ENCODE results near the gene TK2. TPM values are rescaled to one million over a fixed set of nuclear protein-coding genes. Genes with fewer than 3 reads are reported as not detected.
"Not testable (repeated sequence)": the region's sequence is repeated elsewhere in the genome, so short reads cannot be mapped to it uniquely, and the experiment has no call there.

Gene TK2
- total and polyA plus RNA-seq, 2 experiments from 2014 or later: 1.8 to 4.2 TPM

DNA sequence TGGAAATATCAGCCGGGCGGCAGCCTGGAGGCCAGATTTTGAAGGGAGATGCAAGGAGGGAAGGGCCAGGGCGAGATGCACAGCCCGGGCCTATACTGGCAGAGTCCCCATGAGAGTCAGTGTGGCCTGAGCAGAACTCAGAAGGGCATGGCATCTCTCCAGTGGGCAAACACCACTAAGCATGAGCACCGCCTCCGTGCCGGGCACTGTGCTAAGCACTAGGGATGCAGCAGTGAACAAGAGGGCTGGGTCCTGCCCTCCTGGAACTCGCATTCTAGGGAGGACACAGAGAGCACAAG, 33.5 kb downstream of the TK2 start (continued):
- TF ChIP-seq, protein P1, sequence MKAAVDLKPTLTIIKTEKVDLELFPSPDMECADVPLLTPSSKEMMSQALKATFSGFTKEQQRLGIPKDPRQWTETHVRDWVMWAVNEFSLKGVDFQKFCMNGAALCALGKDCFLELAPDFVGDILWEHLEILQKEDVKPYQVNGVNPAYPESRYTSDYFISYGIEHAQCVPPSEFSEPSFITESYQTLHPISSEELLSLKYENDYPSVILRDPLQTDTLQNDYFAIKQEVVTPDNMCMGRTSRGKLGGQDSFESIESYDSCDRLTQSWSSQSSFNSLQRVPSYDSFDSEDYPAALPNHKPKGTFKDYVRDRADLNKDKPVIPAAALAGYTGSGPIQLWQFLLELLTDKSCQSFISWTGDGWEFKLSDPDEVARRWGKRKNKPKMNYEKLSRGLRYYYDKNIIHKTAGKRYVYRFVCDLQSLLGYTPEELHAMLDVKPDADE (IDR thresholded peaks at IDR 0.05): no peak

DNA sequence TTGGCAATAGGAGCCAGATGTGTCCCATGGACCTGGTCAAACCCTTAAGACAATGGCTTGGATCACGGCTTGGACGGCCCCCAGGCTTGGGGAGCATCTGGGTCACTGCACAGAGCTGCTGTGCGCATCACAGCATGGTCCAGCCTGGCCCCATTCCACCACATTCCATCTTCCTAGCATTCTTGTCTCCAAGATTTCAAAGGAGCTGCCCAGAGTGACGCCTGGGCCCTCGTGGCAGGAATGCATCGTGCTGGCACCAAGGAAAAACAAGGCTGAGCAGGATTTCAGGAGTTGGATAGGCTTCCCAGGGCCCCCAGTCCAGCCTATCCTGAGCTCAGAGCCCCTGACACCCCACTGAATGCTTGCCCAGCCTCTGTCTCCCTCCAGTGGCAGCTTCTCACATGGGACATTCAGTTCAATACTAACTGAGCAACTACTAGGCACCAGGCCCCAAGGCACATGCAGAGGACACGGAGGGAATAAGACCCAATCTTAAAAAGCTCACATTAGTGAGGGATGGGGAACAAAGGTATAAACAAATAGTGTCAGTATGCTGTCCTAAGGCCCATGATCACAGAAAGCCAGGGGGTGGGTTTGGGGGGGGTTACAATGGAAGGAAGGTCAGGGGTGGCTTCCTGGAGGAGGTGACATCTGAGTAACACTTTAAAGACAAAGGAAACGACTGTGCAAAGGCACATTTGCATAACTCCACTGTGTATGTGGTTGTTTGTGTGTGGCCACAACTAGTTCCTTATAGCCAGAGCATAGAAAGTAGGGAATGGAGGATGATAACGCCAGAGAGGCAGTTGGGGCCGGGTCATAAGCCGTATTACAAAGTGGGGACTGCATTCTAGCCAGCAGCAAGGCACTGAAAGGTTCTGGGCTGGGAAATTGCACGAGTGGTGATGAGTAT, 34.1 kb downstream of the TK2 start:
- H3K4me3 Mint-ChIP-seq: no peak overlapping the region
- no peak overlapping the region for H2AFZ ChIP-seq
- H3K4me1 Mint-ChIP-seq: peaks cover 37% of the 10 kb centered on the region
- no peak overlapping the region for H3K27ac ChIP-seq (ENCODE audit: low read depth)
- H3K27me3 ChIP-seq (ENCODE audit: insufficient read depth): no peaks in the 10 kb centered on the region
- ATAC-seq (peak; percentile 26), DNase-seq (ENCODE audit: low spot score) (peak; percentile 67)
- H3F3A ChIP-seq (replicated peaks; ENCODE audit: low read depth): no peaks in the 10 kb centered on the region
- TF ChIP-seq, protein P2, sequence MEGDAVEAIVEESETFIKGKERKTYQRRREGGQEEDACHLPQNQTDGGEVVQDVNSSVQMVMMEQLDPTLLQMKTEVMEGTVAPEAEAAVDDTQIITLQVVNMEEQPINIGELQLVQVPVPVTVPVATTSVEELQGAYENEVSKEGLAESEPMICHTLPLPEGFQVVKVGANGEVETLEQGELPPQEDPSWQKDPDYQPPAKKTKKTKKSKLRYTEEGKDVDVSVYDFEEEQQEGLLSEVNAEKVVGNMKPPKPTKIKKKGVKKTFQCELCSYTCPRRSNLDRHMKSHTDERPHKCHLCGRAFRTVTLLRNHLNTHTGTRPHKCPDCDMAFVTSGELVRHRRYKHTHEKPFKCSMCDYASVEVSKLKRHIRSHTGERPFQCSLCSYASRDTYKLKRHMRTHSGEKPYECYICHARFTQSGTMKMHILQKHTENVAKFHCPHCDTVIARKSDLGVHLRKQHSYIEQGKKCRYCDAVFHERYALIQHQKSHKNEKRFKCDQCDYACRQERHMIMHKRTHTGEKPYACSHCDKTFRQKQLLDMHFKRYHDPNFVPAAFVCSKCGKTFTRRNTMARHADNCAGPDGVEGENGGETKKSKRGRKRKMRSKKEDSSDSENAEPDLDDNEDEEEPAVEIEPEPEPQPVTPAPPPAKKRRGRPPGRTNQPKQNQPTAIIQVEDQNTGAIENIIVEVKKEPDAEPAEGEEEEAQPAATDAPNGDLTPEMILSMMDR (conservative IDR thresholded peaks at IDR 0.05; ENCODE audit: low read depth in 2 of 2): peak; percentile 55 to 80
- TF ChIP-seq, protein P3, sequence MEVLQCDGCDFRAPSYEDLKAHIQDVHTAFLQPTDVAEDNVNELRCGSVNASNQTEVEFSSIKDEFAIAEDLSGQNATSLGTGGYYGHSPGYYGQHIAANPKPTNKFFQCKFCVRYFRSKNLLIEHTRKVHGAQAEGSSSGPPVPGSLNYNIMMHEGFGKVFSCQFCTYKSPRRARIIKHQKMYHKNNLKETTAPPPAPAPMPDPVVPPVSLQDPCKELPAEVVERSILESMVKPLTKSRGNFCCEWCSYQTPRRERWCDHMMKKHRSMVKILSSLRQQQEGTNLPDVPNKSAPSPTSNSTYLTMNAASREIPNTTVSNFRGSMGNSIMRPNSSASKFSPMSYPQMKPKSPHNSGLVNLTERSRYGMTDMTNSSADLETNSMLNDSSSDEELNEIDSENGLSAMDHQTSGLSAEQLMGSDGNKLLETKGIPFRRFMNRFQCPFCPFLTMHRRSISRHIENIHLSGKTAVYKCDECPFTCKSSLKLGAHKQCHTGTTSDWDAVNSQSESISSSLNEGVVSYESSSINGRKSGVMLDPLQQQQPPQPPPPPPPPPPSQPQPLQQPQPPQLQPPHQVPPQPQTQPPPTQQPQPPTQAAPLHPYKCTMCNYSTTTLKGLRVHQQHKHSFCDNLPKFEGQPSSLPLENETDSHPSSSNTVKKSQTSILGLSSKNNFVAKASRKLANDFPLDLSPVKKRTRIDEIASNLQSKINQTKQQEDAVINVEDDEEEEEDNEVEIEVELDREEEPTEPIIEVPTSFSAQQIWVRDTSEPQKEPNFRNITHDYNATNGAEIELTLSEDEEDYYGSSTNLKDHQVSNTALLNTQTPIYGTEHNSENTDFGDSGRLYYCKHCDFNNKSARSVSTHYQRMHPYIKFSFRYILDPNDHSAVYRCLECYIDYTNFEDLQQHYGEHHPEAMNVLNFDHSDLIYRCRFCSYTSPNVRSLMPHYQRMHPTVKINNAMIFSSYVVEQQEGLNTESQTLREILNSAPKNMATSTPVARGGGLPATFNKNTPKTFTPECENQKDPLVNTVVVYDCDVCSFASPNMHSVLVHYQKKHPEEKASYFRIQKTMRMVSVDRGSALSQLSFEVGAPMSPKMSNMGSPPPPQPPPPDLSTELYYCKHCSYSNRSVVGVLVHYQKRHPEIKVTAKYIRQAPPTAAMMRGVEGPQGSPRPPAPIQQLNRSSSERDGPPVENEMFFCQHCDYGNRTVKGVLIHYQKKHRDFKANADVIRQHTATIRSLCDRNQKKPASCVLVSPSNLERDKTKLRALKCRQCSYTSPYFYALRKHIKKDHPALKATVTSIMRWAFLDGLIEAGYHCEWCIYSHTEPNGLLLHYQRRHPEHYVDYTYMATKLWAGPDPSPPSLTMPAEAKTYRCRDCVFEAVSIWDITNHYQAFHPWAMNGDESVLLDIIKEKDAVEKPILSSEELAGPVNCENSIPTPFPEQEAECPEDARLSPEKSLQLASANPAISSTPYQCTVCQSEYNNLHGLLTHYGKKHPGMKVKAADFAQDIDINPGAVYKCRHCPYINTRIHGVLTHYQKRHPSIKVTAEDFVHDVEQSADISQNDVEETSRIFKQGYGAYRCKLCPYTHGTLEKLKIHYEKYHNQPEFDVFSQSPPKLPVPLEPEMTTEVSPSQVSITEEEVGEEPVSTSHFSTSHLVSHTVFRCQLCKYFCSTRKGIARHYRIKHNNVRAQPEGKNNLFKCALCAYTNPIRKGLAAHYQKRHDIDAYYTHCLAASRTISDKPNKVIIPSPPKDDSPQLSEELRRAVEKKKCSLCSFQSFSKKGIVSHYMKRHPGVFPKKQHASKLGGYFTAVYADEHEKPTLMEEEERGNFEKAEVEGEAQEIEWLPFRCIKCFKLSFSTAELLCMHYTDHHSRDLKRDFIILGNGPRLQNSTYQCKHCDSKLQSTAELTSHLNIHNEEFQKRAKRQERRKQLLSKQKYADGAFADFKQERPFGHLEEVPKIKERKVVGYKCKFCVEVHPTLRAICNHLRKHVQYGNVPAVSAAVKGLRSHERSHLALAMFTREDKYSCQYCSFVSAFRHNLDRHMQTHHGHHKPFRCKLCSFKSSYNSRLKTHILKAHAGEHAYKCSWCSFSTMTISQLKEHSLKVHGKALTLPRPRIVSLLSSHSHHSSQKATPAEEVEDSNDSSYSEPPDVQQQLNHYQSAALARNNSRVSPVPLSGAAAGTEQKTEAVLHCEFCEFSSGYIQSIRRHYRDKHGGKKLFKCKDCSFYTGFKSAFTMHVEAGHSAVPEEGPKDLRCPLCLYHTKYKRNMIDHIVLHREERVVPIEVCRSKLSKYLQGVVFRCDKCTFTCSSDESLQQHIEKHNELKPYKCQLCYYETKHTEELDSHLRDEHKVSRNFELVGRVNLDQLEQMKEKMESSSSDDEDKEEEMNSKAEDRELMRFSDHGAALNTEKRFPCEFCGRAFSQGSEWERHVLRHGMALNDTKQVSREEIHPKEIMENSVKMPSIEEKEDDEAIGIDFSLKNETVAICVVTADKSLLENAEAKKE (CRISPR knock-in tag; IDR thresholded peaks at IDR 0.05): no peak
- H3K4me1 ChIP-seq (ENCODE audit: insufficient read depth): peaks cover 14% of the 10 kb centered on the region
- H3K36me3 ChIP-seq (ENCODE audit: insufficient read depth): no peaks in the 10 kb centered on the region
- no peaks in the 10 kb centered on the region for H3K79me2 ChIP-seq (replicated peaks; ENCODE audit: insufficient read depth)
- peaks cover 23% of the 10 kb centered on the region for H3K36me3 Mint-ChIP-seq (ENCODE audit: low read depth)
- H3K4me3 ChIP-seq: no peak overlapping the region
- H3K9me2 ChIP-seq (ENCODE audit: insufficient read depth): no peaks in the 10 kb centered on the region
- H3K27ac Mint-ChIP-seq: peak overlapping the region; percentile 12; the same call in 1 of the 2 replicates
- no peaks in the 10 kb centered on the region for H4K20me1 ChIP-seq (replicated peaks; ENCODE audit: insufficient read depth)
- no peaks in the 10 kb centered on the region; the same call in 2 of the 3 replicates for H3K9me3 Mint-ChIP-seq
- no peak overlapping the region for H3K4me2 ChIP-seq
- peaks cover 7% of the 10 kb centered on the region for H3K27me3 Mint-ChIP-seq (ENCODE audit: insufficient read depth, low read depth, poor library complexity)

DNA sequence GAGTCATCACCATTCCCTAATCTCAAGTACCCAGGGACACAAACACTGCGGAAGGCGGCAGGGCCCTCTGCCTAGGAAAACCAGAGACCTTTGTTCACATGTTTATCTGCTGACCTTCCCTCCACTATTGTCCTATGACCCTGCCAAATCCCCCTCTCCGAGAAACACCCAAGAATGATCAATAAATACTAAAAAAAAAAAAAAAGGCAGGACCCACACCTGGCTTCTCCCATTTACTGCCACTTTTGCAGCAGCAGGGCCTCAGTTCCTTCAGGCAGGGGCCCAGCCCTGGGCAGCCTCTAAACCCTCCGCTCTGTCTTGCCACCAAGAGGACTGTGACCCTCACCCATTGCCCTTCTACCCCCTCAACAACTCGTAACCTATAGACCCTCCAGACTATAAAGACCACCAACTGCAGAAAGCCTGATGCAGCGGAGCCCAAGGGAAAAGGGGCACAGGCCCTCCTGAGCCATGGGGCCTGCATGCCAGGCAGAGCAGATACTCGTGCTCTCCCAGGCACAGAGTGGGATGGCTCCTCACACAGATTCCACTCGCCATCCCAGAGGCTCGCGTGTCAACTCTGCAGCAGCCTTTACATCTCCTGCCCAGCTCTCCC, 34.8 kb downstream of the TK2 start:
- H3K4me1 ChIP-seq (ENCODE audit: insufficient read depth): peaks cover 14% of the 10 kb centered on the region
- H3K27me3 ChIP-seq (ENCODE audit: insufficient read depth); H3K4me3 ChIP-seq; H3K9me3 Mint-ChIP-seq; H3K27me3 Mint-ChIP-seq (ENCODE audit: insufficient read depth, low read depth, poor library complexity); H4K20me1 ChIP-seq (replicated peaks; ENCODE audit: insufficient read depth); ATAC-seq; H3K27ac Mint-ChIP-seq; H3K27ac ChIP-seq (ENCODE audit: low read depth); H3K9me2 ChIP-seq (ENCODE audit: insufficient read depth); H3K36me3 ChIP-seq (ENCODE audit: insufficient read depth); H3K4me2 ChIP-seq; DNase-seq (ENCODE audit: low spot score); H2AFZ ChIP-seq; H3F3A ChIP-seq (replicated peaks; ENCODE audit: low read depth); H3K4me3 Mint-ChIP-seq; H3K79me2 ChIP-seq (replicated peaks; ENCODE audit: insufficient read depth): not testable (repeated sequence)
- H3K4me1 Mint-ChIP-seq: peaks cover 41% of the 10 kb centered on the region
- peaks cover 23% of the 10 kb centered on the region for H3K36me3 Mint-ChIP-seq (ENCODE audit: low read depth)

- not testable (repeated sequence) for H3K36me3 ChIP-seq (ENCODE audit: insufficient read depth); H3K27me3 ChIP-seq (ENCODE audit: insufficient read depth); H2AFZ ChIP-seq; H3F3A ChIP-seq (replicated peaks; ENCODE audit: low read depth); H3K4me3 ChIP-seq; H3K27me3 Mint-ChIP-seq (ENCODE audit: insufficient read depth, low read depth, poor library complexity); H3K27ac Mint-ChIP-seq; H3K4me2 ChIP-seq; H4K20me1 ChIP-seq (replicated peaks; ENCODE audit: insufficient read depth); DNase-seq (ENCODE audit: low spot score); ATAC-seq; H3K9me2 ChIP-seq (ENCODE audit: insufficient read depth); H3K9me3 Mint-ChIP-seq; H3K79me2 ChIP-seq (replicated peaks; ENCODE audit: insufficient read depth); H3K4me3 Mint-ChIP-seq; H3K27ac ChIP-seq (ENCODE audit: low read depth)
- Mint-ChIP-seq H3K4me1 (peaks cover 46% of the 10 kb centered on the region), H3K36me3 (ENCODE audit: low read depth) (peaks cover 23% of the 10 kb centered on the region)
- H3K4me1 ChIP-seq (ENCODE audit: insufficient read depth): peaks cover 14% of the 10 kb centered on the region
Observed at GRCh38 chr16:66514391-66514790, 35.5 kb downstream of the TK2 start.

All from GM23338 (cell line).